ENCODE measurements around the gene TMEM44. TPM values are rescaled to one million over a fixed set of nuclear protein-coding genes. Genes with fewer than 3 reads are reported as not detected.

The TMEM44 gene
- total RNA-seq, 2 donors from 2014 or later = 1.8 to 9.6 TPM

DNA sequence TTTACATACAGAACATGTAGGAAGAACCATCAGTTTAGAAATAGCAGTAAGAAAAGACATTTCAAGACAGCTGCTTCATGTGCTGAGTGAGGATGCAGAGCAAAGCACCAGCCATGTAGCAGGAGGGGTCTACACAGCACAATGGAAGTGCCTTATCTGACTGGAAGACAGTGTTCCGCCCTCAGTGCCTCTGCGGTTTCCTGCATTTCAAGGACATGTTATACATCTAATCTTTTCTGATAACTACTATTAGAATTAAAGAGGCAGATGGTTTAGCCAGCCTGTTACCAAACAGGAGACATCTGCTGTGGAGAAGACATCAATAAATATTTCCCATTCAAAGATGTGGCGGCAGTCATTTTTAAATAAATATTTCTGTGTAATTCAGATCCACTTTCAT, 28.2 kb upstream of the TMEM44 start:
- Histone ChIP-seq H3K9me3 (no peaks in the 10 kb centered on the region), H3K36me3 (replicated peaks in 1 of 2; ENCODE audit: insufficient read depth in 1 of 2, low read depth in 2 of 2) (peaks cover 0 to 18% of the 10 kb centered on the region in 2 donors), H3K4me1 (no peaks in the 10 kb centered on the region), H3K27ac (no peak overlapping the region), H3K4me3 (no peak overlapping the region), H3K27me3 (no peaks in the 10 kb centered on the region)
- ATAC-seq = no peak
- no peak for TF ChIP-seq POLR2A (IDR thresholded peaks at IDR 0.05)
- TF ChIP-seq, protein P1, sequence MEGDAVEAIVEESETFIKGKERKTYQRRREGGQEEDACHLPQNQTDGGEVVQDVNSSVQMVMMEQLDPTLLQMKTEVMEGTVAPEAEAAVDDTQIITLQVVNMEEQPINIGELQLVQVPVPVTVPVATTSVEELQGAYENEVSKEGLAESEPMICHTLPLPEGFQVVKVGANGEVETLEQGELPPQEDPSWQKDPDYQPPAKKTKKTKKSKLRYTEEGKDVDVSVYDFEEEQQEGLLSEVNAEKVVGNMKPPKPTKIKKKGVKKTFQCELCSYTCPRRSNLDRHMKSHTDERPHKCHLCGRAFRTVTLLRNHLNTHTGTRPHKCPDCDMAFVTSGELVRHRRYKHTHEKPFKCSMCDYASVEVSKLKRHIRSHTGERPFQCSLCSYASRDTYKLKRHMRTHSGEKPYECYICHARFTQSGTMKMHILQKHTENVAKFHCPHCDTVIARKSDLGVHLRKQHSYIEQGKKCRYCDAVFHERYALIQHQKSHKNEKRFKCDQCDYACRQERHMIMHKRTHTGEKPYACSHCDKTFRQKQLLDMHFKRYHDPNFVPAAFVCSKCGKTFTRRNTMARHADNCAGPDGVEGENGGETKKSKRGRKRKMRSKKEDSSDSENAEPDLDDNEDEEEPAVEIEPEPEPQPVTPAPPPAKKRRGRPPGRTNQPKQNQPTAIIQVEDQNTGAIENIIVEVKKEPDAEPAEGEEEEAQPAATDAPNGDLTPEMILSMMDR (IDR thresholded peaks at IDR 0.05) = no peak
- intact Hi-C loops (cut with DNase I) = no loop called here
- WGBS, 2 donors = 35 to 54% methylated on average over 3 of the region's 3 CpGs
- no peak for DNase-seq

DNA sequence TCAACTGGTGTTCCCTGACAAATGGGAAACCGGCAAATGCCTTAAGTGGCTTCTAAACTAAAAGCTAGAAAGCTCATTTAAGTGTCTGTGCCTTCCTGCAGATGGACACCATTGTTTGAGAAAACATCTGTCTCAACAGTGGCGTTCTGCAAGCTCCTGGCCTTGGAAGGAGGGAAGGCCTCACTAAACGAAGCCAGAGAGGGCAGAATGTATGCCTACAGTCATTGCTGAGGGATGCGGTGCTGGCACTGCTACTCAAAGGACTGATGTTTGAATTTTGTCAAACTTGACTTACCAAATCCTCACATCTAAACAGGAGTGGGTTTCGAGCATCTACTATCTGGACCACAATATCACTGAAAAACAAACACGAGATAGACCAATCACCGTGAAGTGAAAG, 26.6 kb upstream of the TMEM44 start:
- 78 to 82% methylated on average over 7 of the region's 7 CpGs for WGBS, 2 donors
- peaks cover 0 to 8% of the 10 kb centered on the region in 2 donors for H3K36me3 ChIP-seq (replicated peaks in 1 of 2; ENCODE audit: insufficient read depth in 1 of 2, low read depth in 2 of 2)
- DNase-seq (no peak), ATAC-seq (no peak)
- H3K27me3 ChIP-seq = no peaks in the 10 kb centered on the region
- intact Hi-C loops (cut with DNase I) = no loop called here
- TF ChIP-seq POLR2A (IDR thresholded peaks at IDR 0.05) = no peak
- TF ChIP-seq, protein P1 (IDR thresholded peaks at IDR 0.05) = no peak
- no peak overlapping the region for H3K27ac ChIP-seq
- H3K4me3 ChIP-seq = no peak overlapping the region
- H3K9me3 ChIP-seq = no peaks in the 10 kb centered on the region
- no peaks in the 10 kb centered on the region for H3K4me1 ChIP-seq

DNA sequence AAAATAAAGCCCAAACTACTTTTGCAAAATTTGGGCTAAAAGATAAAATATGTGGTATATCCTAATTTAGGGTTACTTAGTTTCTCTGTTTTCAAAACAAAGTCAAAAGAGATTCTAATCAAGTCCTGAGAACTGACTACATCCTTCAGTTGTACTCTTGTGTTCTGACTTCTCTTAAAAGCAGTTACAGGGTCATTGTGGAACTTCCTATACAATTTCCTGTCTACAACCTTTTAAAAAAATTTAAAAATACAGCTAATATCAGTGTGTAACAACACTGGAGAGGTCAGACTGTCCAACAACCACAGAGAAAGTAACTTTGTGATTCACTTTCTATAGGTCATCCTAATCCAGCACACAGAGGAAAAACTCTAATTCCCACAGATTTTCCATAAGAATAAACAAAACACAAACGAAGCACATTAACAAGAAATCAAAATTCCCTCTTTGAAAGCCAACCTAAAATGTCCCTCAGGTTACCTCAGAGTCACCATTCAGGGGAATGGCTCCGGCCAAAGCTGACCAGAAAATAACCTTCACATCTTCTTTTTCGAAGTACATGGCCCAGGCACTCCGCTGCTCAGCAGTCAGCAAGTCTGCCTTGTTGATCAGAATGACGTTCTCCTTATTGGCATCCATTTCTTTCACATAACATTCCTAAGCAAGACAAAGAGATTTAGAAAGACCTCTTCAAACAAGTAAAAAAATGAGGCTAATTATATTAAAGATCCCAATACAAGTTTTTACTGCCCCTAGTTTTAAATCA, 25.4 kb upstream of the TMEM44 start:
- DNase-seq (no peak), ATAC-seq (no peak)
- Histone ChIP-seq H3K27ac (no peak overlapping the region), H3K4me3 (no peak overlapping the region), H3K9me3 (no peaks in the 10 kb centered on the region), H3K27me3 (no peaks in the 10 kb centered on the region), H3K4me1 (no peaks in the 10 kb centered on the region), H3K36me3 (replicated peaks in 1 of 2; ENCODE audit: insufficient read depth in 1 of 2, low read depth in 2 of 2) (peaks cover 0 to 9% of the 10 kb centered on the region in 2 donors)
- WGBS, 2 donors = 78 to 80% methylated on average over 5 of the region's 5 CpGs
- TF ChIP-seq, protein P1 (IDR thresholded peaks at IDR 0.05) = no peak
- TF ChIP-seq POLR2A (IDR thresholded peaks at IDR 0.05) = no peak
- intact Hi-C loops (cut with DNase I) = no loop called here

DNA sequence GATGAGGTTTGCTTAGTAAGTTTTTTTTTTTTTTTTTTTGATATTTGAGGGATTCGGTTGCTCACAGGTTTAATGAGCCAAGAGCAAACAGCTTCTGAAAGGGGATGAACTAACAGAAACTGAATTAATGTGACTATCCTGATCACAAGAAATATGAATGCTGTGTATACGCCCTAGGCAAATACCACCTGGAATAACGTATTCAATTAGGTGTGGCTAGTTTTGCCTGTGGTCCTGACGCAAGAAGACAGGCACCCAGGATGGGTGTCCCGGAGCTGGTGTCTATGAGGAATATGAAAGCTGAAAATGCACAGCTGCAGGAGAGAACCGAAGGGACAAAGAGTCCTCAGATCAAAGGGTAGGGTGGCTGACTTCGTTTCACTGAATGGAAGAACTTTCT, 24.2 kb upstream of the TMEM44 start:
- TF ChIP-seq, protein P1 (IDR thresholded peaks at IDR 0.05) = no peak
- TF ChIP-seq POLR2A (IDR thresholded peaks at IDR 0.05) = no peak
- no peak for DNase-seq
- 78 to 82% methylated on average over 7 of the region's 7 CpGs for WGBS, 2 donors
- intact Hi-C loops (cut with DNase I) = no loop called here
- Histone ChIP-seq H3K36me3 (replicated peaks in 1 of 2; ENCODE audit: insufficient read depth in 1 of 2, low read depth in 2 of 2) (peaks cover 0 to 13% of the 10 kb centered on the region in 2 donors), H3K9me3 (no peaks in the 10 kb centered on the region), H3K4me1 (no peaks in the 10 kb centered on the region), H3K27me3 (no peaks in the 10 kb centered on the region), H3K4me3 (no peak overlapping the region), H3K27ac (no peak overlapping the region)
- no peak for ATAC-seq

DNA sequence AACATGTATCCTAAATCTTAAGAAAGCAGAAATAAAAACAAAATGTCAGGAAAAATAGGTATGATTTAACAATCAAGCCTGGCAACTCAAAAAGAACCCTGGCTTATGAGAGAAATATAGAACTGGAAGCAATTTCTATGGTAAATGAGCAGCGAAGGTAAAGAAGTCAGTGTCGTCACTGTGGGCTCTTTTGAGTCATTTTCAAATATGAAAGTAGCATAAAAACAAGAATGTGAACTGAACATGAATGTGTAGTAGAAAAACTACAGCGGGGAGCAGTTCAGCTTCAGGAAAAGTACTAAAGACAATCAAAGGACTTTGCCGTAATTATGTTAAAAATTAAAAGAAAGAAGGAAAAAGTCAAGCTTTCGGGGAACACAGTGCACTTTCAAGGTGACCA, 21.2 kb upstream of the TMEM44 start:
- ATAC-seq = no peak
- TF ChIP-seq, protein P1 (IDR thresholded peaks at IDR 0.05) = no peak
- no peak for TF ChIP-seq POLR2A (IDR thresholded peaks at IDR 0.05)
- no peak overlapping the region for H3K27ac ChIP-seq
- no peaks in the 10 kb centered on the region for H3K27me3 ChIP-seq
- H3K36me3 ChIP-seq (replicated peaks in 1 of 2; ENCODE audit: insufficient read depth in 1 of 2, low read depth in 2 of 2) = peaks cover 0 to 30% of the 10 kb centered on the region in 2 donors
- H3K9me3 ChIP-seq = no peaks in the 10 kb centered on the region
- DNase-seq = no peak
- intact Hi-C loops (cut with DNase I) = no loop called here
- 91 to 93% methylated on average over 5 of the region's 5 CpGs for WGBS, 2 donors
- no peaks in the 10 kb centered on the region for H3K4me1 ChIP-seq
- no peak overlapping the region for H3K4me3 ChIP-seq

All from body of pancreas (tissue), 4 donors.